ENCODE measurements around the gene RASSF8. TPM values are rescaled to one million over a fixed set of nuclear protein-coding genes. Genes with fewer than 3 reads are reported as not detected.
A peak's percentile ranks its signal among the peaks of the same experiment; 100 is the strongest.

RASSF8 gene
- total and polyA plus RNA-seq, 2 donors (not counting 3 experiments of a cell fraction or from before 2014, with no cell fraction given), result 11.1 to 59.3 TPM

- BruUV-seq (replicated peaks), result TSS peak; percentile 31
- Histone ChIP-seq H3K36me3 (ENCODE audit: control insufficient read depth in 2 of 2, extremely low read depth in 1 of 2, insufficient read depth in 2 of 2, low read length in 2 of 2) (peaks cover 2 to 5% of the 10 kb centered on the region in 2 experiments), H3K27me3 (ENCODE audit: control insufficient read depth in 2 of 2, insufficient read depth in 2 of 2, low read length in 2 of 2) (no peaks in the 10 kb centered on the region), H3K4me1 (ENCODE audit: control insufficient read depth, extremely low read depth, insufficient read depth, low read length) (peaks cover 20% of the 10 kb centered on the region), H3K27ac (ENCODE audit: insufficient read depth, low read depth, low read length) (peak overlapping the region; percentile 95), H3K9me3 (replicated peaks; ENCODE audit: control insufficient read depth, insufficient read depth, low read length) (no peaks in the 10 kb centered on the region), H3K9me1 (replicated peaks; ENCODE audit: control insufficient read depth, extremely low read depth, insufficient read depth, low read length) (no peaks in the 10 kb centered on the region), H4K20me1 (replicated peaks; ENCODE audit: control insufficient read depth, extremely low read depth, insufficient read depth, low read length) (peaks cover 6% of the 10 kb centered on the region), H2AFZ (ENCODE audit: low read depth, low read length) (peak overlapping the region; percentile 63), H3K4me2 (ENCODE audit: insufficient read depth, low read length) (peak overlapping the region; percentile 99), H3K79me2 (ENCODE audit: control insufficient read depth, insufficient read depth, low read length) (peaks cover 53% of the 10 kb centered on the region), H3K9ac (replicated peaks; ENCODE audit: extremely low read depth, insufficient read depth, low read length) (peak overlapping the region; percentile 98), H3K4me3 (replicated peaks in 1 of 3; ENCODE audit: insufficient read depth in 1 of 3, low read depth in 1 of 3, low read length in 3 of 3) (peak overlapping the region; percentile 95 to 100 (median 100))
- ChIA-PET POLR2A (interaction anchor here (0.6 to 2.1 kb wide), 3 partner anchors 39 to 535 kb away, joined by 3 to 4 read pairs (median 3); no protein-coding TSS in a partner anchor), CTCF (interaction anchor here (0.9 to 4.8 kb wide), 30 partner anchors 9 to 718 kb away, joined by 3 to 52 read pairs (median 4); no protein-coding TSS in a partner anchor)
- peak in 1 of 2 donors; percentile 16 for TF ChIP-seq CTCF (IDR thresholded peaks at IDR 0.05; ENCODE audit: extremely low read depth in 1 of 2, insufficient read depth in 1 of 2, low read depth in 1 of 2, low read length in 2 of 2)
- TF ChIP-seq MAX (IDR thresholded peaks at IDR 0.05; ENCODE audit: insufficient read depth, insufficient read length), result no peak
- dilution Hi-C loops (cut with MboI; ENCODE audit: extremely low pct_ligation_motif_present, low sequenced_read_pairs) (no loop called here), intact Hi-C loops (cut with micrococcal nuclease) (loop anchor here (1.0 to 10.0 kb wide), 9 partner anchors 29 to 523 kb away; no protein-coding TSS in a partner anchor)
- peak; percentile 71 for DNase-seq (ENCODE audit: low read depth, low spot score)
- peak; percentile 50 for FAIRE-seq
Measured at GRCh38 chr12:25959071-25959961, 834 bp downstream of the RASSF8 start.

All from endothelial cell of umbilical vein (primary cell).